OCI-LY7 (cell line): ENCODE data around the gene TBC1D5.

Experiments used
- CTCF ChIP-seq: fragments of 200-600 bp; sonication (generic); conservative IDR thresholded peaks from 2 replicates; pipeline ENCODE4 v1.5.1; 2014; ENCODE audit warnings: mild to moderate bottlenecking, antibody characterized with exemption, low read length, moderate library complexity, mixed read lengths
- EZH2phosphoT487 ChIP-seq: fragments of 200-600 bp; sonication (generic); IDR thresholded peaks from 2 replicates; pipeline ENCODE4 v1.6.1; 2018; ENCODE audit warnings: low read depth, borderline replicate concordance, mild to moderate bottlenecking, mixed run types, antibody characterized with exemption, low read length, moderate library complexity, mixed read lengths

GRCh38 chr3:17670749-17671148 lies 71.7 kb downstream of the TBC1D5 start:
- TF ChIP-seq CTCF, result no peak
- no peak for TF ChIP-seq EZH2phosphoT487
